Heart left ventricle (tissue), 13 donors: ENCODE measurements around the gene TAF4.

Source experiments
- POLR2A ChIP-seq, 2 donors: fragments of 450-650 bp; IDR thresholded peaks; one replicate each; pipeline ENCODE4 v1.6.1; 2017; ENCODE audit warnings: antibody characterized with exemption in 2 of 2, mild to moderate bottlenecking in 2 of 2, moderate library complexity in 2 of 2
- TF ChIP-seq, protein P1 (sequence below), 12 donors: fragments of 200-600 bp; sonication (generic) in 4 of 12; IDR thresholded peaks; one replicate each; pipeline versions ENCODE4 v1.5.0 to v1.8.0; 2018 to 2022; ENCODE audit warnings: antibody characterized with exemption in 12 of 12, mild to moderate bottlenecking in 5 of 12
- donor health status: ischemic (EF 13 %, LVEDD 7.1; RV severe dilation, severe dysfunction).
- donor health status: DM: no; HTN: yes; CAD: no.
- donor health status: DM: no; HTN: no; CAD: no.
- donor health status: ischemic (EF 25% LVEDD 6.9; RV normal size, moderate dysfunction).
- donor health status: ischemic (EF 25% LVEDD 5.7; RV mildly dilated, moderate dysfunction).
- donor health status: ischemic (EF 35%, LVEDD 5.7; RV mildly dilated, moderate dysfunction).
- donor health status: nonischemic (EF 11% LVEDD 7.7; RV severe dilation, severe dysfunction).
- donor health status: DM: yes; HTN: yes; CAD: no.
- donor health status: PGD.
- donor health status: ischemic (EF 29% LVEDD 5.4; RV normal size, mild dysfunction).
- donor health status: nonischemic (EF 23%, LVEDD 6.1; RV moderate dilation, normal function).

DNA sequence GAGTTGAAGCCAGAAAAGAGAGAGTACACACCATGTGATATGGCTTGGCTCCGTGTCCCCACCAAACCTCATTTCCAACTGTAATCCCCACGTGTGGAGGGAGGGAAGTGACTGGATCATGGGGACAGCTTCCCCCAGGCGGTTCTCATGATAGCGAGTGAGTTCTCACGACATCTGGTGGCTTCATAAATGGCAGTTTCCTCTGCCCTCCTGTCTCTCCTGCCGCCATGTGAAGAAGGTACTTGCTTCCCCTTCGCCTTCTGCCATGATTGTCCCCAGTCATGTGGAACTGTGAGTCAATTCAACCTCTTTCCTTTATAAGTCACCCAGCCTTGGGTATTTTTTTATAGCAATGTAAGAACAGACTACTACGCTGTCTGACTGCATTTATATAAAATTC is 40.3 kb downstream of the TAF4 start:
- no peak for TF ChIP-seq POLR2A (IDR thresholded peaks at IDR 0.05)
- TF ChIP-seq, protein P1, sequence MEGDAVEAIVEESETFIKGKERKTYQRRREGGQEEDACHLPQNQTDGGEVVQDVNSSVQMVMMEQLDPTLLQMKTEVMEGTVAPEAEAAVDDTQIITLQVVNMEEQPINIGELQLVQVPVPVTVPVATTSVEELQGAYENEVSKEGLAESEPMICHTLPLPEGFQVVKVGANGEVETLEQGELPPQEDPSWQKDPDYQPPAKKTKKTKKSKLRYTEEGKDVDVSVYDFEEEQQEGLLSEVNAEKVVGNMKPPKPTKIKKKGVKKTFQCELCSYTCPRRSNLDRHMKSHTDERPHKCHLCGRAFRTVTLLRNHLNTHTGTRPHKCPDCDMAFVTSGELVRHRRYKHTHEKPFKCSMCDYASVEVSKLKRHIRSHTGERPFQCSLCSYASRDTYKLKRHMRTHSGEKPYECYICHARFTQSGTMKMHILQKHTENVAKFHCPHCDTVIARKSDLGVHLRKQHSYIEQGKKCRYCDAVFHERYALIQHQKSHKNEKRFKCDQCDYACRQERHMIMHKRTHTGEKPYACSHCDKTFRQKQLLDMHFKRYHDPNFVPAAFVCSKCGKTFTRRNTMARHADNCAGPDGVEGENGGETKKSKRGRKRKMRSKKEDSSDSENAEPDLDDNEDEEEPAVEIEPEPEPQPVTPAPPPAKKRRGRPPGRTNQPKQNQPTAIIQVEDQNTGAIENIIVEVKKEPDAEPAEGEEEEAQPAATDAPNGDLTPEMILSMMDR (IDR thresholded peaks at IDR 0.05), result no peak
